OCI-LY7 (cell line): ENCODE measurements around the gene LANCL1.

Experiments
- CTCF ChIP-seq: fragments of 200-600 bp; sonication (generic); conservative IDR thresholded peaks from 2 replicates; pipeline ENCODE4 v1.5.1; 2014; ENCODE audit warnings: mild to moderate bottlenecking, antibody characterized with exemption, low read length, moderate library complexity, mixed read lengths
- EZH2phosphoT487 ChIP-seq: fragments of 200-600 bp; sonication (generic); IDR thresholded peaks from 2 replicates; pipeline ENCODE4 v1.6.1; 2018; ENCODE audit warnings: low read depth, borderline replicate concordance, mild to moderate bottlenecking, mixed run types, antibody characterized with exemption, low read length, moderate library complexity, mixed read lengths

DNA sequence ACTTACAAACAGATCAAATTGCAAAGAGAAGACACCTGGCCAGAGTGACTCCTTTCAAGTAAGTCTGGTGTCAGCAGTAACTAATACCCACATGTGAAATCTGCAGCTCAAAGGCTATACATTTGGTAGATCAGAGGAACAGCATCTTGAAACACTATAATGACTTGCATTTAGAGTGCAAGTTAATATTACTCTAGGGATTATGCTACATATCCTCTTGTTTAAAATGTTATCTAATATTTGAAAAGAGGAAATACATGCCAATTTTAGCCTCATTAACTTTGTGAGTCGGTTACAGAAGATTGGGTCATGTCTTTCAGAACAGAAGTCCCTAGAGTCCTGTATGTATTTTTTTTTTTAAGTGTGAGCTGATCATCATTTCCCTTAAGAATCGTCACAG is 15.2 kb downstream of the LANCL1 start:
- TF ChIP-seq CTCF (no peak), EZH2phosphoT487 (no peak)
